Astrocyte (in vitro differentiated cells and primary cell): ENCODE results near the gene CA10. TPM values are rescaled to one million over a fixed set of nuclear protein-coding genes. Genes with fewer than 3 reads are reported as not detected.

Source experiments
- DNase-seq: peaks from one replicate; pipeline ENCODE4 v3.0.0-alpha.2; 2010; ENCODE audit warnings: low read depth
- FAIRE-seq: peaks from 2 replicates; lab custom pipeline; 2011; peaks lifted over from hg19 to GRCh38; lab: Jason Lieb, UNC
- H2AFZ ChIP-seq: 2 replicates; pipeline ENCODE4 v1.6.0; 2012; ENCODE audit warnings: low read depth, low read length, inconsistent platforms
- H3K27ac ChIP-seq: 2 replicates; pipeline ENCODE4 v1.5.1; 2011; ENCODE audit warnings: low read depth, low read length, inconsistent platforms
- H3K27me3 ChIP-seq: 2 replicates; pipeline ENCODE4 v1.6.0; 2011; ENCODE audit warnings: low read length, inconsistent platforms; ENCODE audit not compliant: insufficient read depth
- H3K36me3 ChIP-seq: 2 replicates; pipeline ENCODE4 v1.5.1; 2011; ENCODE audit warnings: low read length, inconsistent platforms; ENCODE audit not compliant: insufficient read depth
- H3K4me1 ChIP-seq: 2 replicates; pipeline ENCODE4 v1.5.1; 2011; ENCODE audit warnings: low read length, inconsistent platforms; ENCODE audit not compliant: insufficient read depth
- H3K4me2 ChIP-seq: 2 replicates; pipeline ENCODE4 v1.6.0; 2012; ENCODE audit warnings: low read length, inconsistent platforms
- H3K4me3 ChIP-seq: 2 replicates; pipeline ENCODE4 v1.5.1; 2011; ENCODE audit warnings: low read depth, mild to moderate bottlenecking, low read length, inconsistent platforms; ENCODE audit not compliant: insufficient read depth
- H3K79me2 ChIP-seq: 2 replicates; pipeline ENCODE4 v1.6.0; 2012; ENCODE audit warnings: mild to moderate bottlenecking, low read length, inconsistent platforms; ENCODE audit not compliant: insufficient read depth
- H3K9ac ChIP-seq: 2 replicates; pipeline ENCODE4 v1.6.0; 2012; ENCODE audit warnings: mild to moderate bottlenecking, low read length, inconsistent platforms
- H3K9me3 ChIP-seq: 2 replicates; pipeline ENCODE4 v1.5.1; 2012; ENCODE audit warnings: low read depth, mild to moderate bottlenecking, low read length, inconsistent platforms; ENCODE audit not compliant: insufficient read depth
- H4K20me1 ChIP-seq: 2 replicates; pipeline ENCODE4 v1.6.0; 2012; ENCODE audit warnings: low read length, inconsistent platforms; ENCODE audit not compliant: insufficient read depth
- H3K27ac Mint-ChIP-seq: one replicate; pipeline ENCODE4 v1.8.0; 2021; ENCODE audit warnings: mild to moderate bottlenecking, mixed read lengths; ENCODE audit not compliant: unreplicated experiment
- H3K27me3 Mint-ChIP-seq: one replicate; pipeline ENCODE4 v1.8.0; 2021; ENCODE audit warnings: low read depth, mixed read lengths; ENCODE audit not compliant: unreplicated experiment
- H3K36me3 Mint-ChIP-seq: one replicate; pipeline ENCODE4 v1.8.0; 2021; ENCODE audit warnings: low read depth, mixed read lengths; ENCODE audit not compliant: unreplicated experiment
- H3K4me1 Mint-ChIP-seq: one replicate; pipeline ENCODE4 v1.8.0; 2021; ENCODE audit warnings: low read depth, mixed read lengths; ENCODE audit not compliant: unreplicated experiment
- H3K4me3 Mint-ChIP-seq: one replicate; pipeline ENCODE4 v1.8.0; 2021; ENCODE audit warnings: mild to moderate bottlenecking, moderate library complexity, mixed read lengths; ENCODE audit not compliant: unreplicated experiment
- H3K9me3 Mint-ChIP-seq: one replicate; pipeline ENCODE4 v1.8.0; 2021; ENCODE audit warnings: mild to moderate bottlenecking, mixed read lengths; ENCODE audit not compliant: unreplicated experiment
- EZH2 ChIP-seq: IDR thresholded peaks from 2 replicates; pipeline ENCODE4 v1.6.1; 2012; ENCODE audit warnings: mild to moderate bottlenecking, low read length, inconsistent platforms; ENCODE audit not compliant: insufficient read depth
- total RNA-seq: library from RNA; stranded (reverse); gene quantifications from 2 replicates; pipeline ENCODE4 v1.2.1, GENCODE V29; 2021
- TF ChIP-seq, protein P1 (sequence below): IDR thresholded peaks from 2 replicates; pipeline ENCODE4 v1.5.1; 2011; ENCODE audit warnings: low read depth, mild to moderate bottlenecking, inconsistent platforms, low read length, moderate library complexity; ENCODE audit not compliant: insufficient read depth

CA10 gene
- total RNA-seq, 1 donor from 2014 or later = 0.43 TPM

DNA sequence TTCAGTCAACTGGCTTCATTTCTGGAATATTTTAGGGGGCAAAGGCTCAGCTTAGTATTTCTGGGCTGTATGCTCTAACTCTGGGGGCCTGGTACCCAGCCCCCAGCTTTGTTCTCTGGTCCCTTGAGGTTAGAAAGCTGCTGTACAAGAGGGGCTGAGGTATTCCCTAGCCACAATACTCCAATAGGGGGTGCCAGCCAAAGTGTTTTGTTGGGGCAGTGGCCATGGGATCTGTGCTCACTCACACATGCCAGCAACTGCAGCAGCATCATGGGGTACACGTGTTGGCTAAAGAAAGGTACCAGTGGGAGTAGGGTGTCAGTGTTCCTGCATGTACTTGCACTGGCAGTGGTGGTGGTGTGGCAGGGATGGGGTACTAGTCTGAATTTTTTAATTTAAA is 257.3 kb downstream of the CA10 start:
- H3K9ac ChIP-seq = no peak overlapping the region
- H3K9me3 ChIP-seq = no peaks in the 10 kb centered on the region
- no peaks in the 10 kb centered on the region for H3K4me1 ChIP-seq
- no peak for TF ChIP-seq EZH2
- TF ChIP-seq, protein P1, sequence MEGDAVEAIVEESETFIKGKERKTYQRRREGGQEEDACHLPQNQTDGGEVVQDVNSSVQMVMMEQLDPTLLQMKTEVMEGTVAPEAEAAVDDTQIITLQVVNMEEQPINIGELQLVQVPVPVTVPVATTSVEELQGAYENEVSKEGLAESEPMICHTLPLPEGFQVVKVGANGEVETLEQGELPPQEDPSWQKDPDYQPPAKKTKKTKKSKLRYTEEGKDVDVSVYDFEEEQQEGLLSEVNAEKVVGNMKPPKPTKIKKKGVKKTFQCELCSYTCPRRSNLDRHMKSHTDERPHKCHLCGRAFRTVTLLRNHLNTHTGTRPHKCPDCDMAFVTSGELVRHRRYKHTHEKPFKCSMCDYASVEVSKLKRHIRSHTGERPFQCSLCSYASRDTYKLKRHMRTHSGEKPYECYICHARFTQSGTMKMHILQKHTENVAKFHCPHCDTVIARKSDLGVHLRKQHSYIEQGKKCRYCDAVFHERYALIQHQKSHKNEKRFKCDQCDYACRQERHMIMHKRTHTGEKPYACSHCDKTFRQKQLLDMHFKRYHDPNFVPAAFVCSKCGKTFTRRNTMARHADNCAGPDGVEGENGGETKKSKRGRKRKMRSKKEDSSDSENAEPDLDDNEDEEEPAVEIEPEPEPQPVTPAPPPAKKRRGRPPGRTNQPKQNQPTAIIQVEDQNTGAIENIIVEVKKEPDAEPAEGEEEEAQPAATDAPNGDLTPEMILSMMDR = no peak
- no peaks in the 10 kb centered on the region for H3K36me3 ChIP-seq
- no peaks in the 10 kb centered on the region for H3K79me2 ChIP-seq
- no peak for FAIRE-seq
- no peak overlapping the region for H3K4me3 ChIP-seq
- no peaks in the 10 kb centered on the region for H4K20me1 ChIP-seq
- no peak overlapping the region for H3K27ac ChIP-seq
- Mint-ChIP-seq H3K36me3 (no peaks in the 10 kb centered on the region), H3K9me3 (no peaks in the 10 kb centered on the region), H3K4me1 (no peaks in the 10 kb centered on the region), H3K4me3 (no peak overlapping the region), H3K27me3 (peaks cover 2% of the 10 kb centered on the region), H3K27ac (no peak overlapping the region)
- H3K27me3 ChIP-seq = no peaks in the 10 kb centered on the region
- no peak overlapping the region for H3K4me2 ChIP-seq
- no peak for DNase-seq
- no peak overlapping the region for H2AFZ ChIP-seq

DNA sequence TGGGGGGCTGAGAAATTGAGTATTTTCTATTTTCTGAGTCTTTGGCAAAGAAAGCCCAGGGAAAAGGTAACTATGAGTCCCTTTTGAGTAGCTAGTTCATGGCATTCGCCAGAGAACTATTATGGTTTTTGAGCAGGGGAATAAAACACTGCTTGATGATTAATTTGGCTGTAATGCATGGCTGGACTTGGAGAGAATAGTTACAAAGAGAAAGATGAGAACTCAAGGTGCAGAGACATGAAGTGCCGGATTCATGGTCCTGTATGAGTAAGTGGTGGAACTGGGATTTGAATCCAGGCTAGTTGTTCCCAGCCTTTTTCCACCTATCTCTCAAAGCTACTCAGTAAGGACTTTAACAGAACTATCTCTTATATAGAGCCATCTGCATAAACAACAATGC is 266.6 kb downstream of the CA10 start:
- Histone ChIP-seq H3K27me3 (no peaks in the 10 kb centered on the region), H3K36me3 (no peaks in the 10 kb centered on the region), H3K4me1 (no peaks in the 10 kb centered on the region), H3K4me3 (no peak overlapping the region), H3K4me2 (no peak overlapping the region), H3K9ac (no peak overlapping the region), H2AFZ (no peak overlapping the region), H3K27ac (no peak overlapping the region), H3K79me2 (no peaks in the 10 kb centered on the region), H4K20me1 (no peaks in the 10 kb centered on the region), H3K9me3 (no peaks in the 10 kb centered on the region)
- Mint-ChIP-seq H3K4me3 (no peak overlapping the region), H3K36me3 (no peaks in the 10 kb centered on the region), H3K4me1 (no peaks in the 10 kb centered on the region), H3K27ac (no peak overlapping the region), H3K27me3 (no peaks in the 10 kb centered on the region), H3K9me3 (no peaks in the 10 kb centered on the region)
- no peak for DNase-seq
- no peak for FAIRE-seq
- no peak for TF ChIP-seq EZH2

DNA sequence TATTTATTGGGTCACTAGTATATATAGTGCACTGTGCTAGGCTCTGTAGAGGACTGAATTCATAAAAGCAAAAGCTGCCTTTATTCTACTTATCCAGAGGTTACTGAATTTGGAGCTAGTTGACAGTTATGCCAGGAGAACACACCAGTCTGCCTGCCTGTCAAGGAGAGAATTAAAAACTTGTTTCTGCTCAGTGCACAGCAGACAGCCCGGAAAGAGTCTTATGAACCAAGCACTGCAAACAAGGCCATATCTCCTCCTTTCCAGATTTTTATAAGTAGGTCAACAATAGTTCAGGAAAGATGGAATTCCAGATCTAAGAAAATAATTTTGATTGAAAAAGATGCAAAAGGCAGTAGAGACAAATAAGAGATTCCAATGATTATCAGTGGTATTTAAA is 267.8 kb downstream of the CA10 start:
- H3K36me3 Mint-ChIP-seq = no peaks in the 10 kb centered on the region
- no peak overlapping the region for H3K4me3 Mint-ChIP-seq
- H3K4me1 Mint-ChIP-seq = no peaks in the 10 kb centered on the region
- DNase-seq (no peak), FAIRE-seq (no peak)
- H3K4me2 ChIP-seq = no peak overlapping the region
- H3K27ac ChIP-seq = no peak overlapping the region
- no peaks in the 10 kb centered on the region for H4K20me1 ChIP-seq
- H3K79me2 ChIP-seq = no peaks in the 10 kb centered on the region
- H3K9me3 Mint-ChIP-seq = no peaks in the 10 kb centered on the region
- no peaks in the 10 kb centered on the region for H3K9me3 ChIP-seq
- H3K4me1 ChIP-seq = no peaks in the 10 kb centered on the region
- no peak overlapping the region for H3K9ac ChIP-seq
- no peak for TF ChIP-seq EZH2
- no peak overlapping the region for H3K4me3 ChIP-seq
- no peaks in the 10 kb centered on the region for H3K36me3 ChIP-seq
- no peak overlapping the region for H2AFZ ChIP-seq
- no peak overlapping the region for H3K27ac Mint-ChIP-seq
- no peaks in the 10 kb centered on the region for H3K27me3 Mint-ChIP-seq
- no peaks in the 10 kb centered on the region for H3K27me3 ChIP-seq
